ENCODE measurements around the gene BAIAP3. TPM values are rescaled to one million over a fixed set of nuclear protein-coding genes. Genes with fewer than 3 reads are reported as not detected.
A peak's percentile ranks its signal among the peaks of the same experiment; 100 is the strongest.

Gene BAIAP3
- total and polyA plus RNA-seq, 2 of the 8 experiments (the other 6 are each of a cell fraction or from before 2014, with no cell fraction given), result 2.9 to 6.8 TPM

DNA sequence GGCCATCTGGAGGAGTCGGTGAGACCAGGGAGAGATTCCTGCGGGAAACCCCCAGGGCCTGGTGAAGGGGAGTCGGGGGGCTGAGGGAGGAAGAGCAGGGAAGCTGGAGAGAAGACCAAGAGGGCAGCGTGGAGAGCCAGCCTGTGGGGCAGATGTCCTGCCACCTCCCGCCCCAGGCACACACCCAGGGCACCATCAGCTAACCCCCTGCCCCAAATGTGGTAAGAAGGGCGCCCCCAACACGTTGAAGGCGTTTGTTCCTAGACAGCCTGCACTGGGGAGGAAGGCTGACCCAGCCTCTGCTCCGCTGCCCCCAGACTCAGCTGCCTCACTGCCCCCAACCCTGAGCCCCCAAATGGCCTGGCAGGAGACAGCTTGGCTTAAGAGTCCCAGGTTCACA is 1.3 kb downstream of the BAIAP3 start:
- Histone ChIP-seq H3K9ac (replicated peaks in 1 of 4; ENCODE audit: extremely low read depth in 1 of 4, low read depth in 3 of 4, low read length in 3 of 4) (no peak overlapping the region), H4K5ac (ENCODE audit: insufficient read length, low read depth, low read length) (no peak overlapping the region), H3K14ac (ENCODE audit: insufficient read length) (no peak overlapping the region), H3K27me3 (replicated peaks in 1 of 4; ENCODE audit: control insufficient read depth in 3 of 4, extremely low read depth in 1 of 4, insufficient read depth in 3 of 4, low read length in 3 of 4) (peaks cover 19 to 53% (median 40%) of the 10 kb centered on the region in 4 experiments), H2BK20ac (ENCODE audit: low read length) (no peak overlapping the region), H2AK5ac (ENCODE audit: low read depth, low read length) (no peak overlapping the region), H3K36me3 (ENCODE audit: control insufficient read depth in 2 of 4, insufficient read depth in 4 of 4, low read length in 3 of 4) (no peaks in the 10 kb centered on the region), H4K20me1 (replicated peaks in 1 of 2; ENCODE audit: control insufficient read depth in 1 of 2, insufficient read depth in 2 of 2, low read length in 2 of 2) (peaks cover 7 to 18% of the 10 kb centered on the region in 2 experiments), H3K18ac (ENCODE audit: extremely low read depth, low read length) (no peak overlapping the region), H3K4ac (replicated peaks; ENCODE audit: insufficient read length, low read depth, low read length) (no peak overlapping the region), H3K4me1 (replicated peaks in 1 of 4; ENCODE audit: control insufficient read depth in 3 of 4, insufficient read depth in 4 of 4, low read length in 3 of 4) (peaks cover 0 to 15% (median 13%) of the 10 kb centered on the region in 4 experiments; a peak in 4 of 7 replicates), H3K4me3 (ENCODE audit: extremely low read depth in 1 of 4, insufficient read depth in 2 of 4, low read depth in 3 of 4, low read length in 4 of 4) (peak overlapping the region in 2 of 4 experiments; percentile 19 to 58; a peak in 4 of 8 replicates), H2BK5ac (ENCODE audit: low read depth, low read length) (no peak overlapping the region), H3K23me2 (ENCODE audit: low read depth, low read length) (peaks cover 13% of the 10 kb centered on the region; the same call in 1 of the 2 replicates), H3K79me2 (ENCODE audit: control insufficient read depth in 1 of 2, insufficient read depth in 2 of 2, low read length in 2 of 2) (no peaks in the 10 kb centered on the region), H4K91ac (replicated peaks; ENCODE audit: insufficient read length, low read length) (no peak overlapping the region), H2BK12ac (ENCODE audit: low read depth, low read length) (no peak overlapping the region), H3K4me2 (ENCODE audit: insufficient read depth in 1 of 2, low read depth in 2 of 2, low read length in 2 of 2) (peak overlapping the region; percentile 72 to 87), H3K23ac (ENCODE audit: insufficient read length) (no peak overlapping the region), H2AFZ (ENCODE audit: low read length) (no peak overlapping the region), H2BK15ac (ENCODE audit: low read length) (no peak overlapping the region; the same call in 1 of the 2 replicates), H2BK120ac (replicated peaks; ENCODE audit: low read depth, low read length) (no peak overlapping the region), H3K79me1 (ENCODE audit: low read depth, low read length) (no peaks in the 10 kb centered on the region), H3K9me3 (ENCODE audit: insufficient read depth in 2 of 2, low read depth in 1 of 2, low read length in 1 of 2) (peaks cover 5 to 8% of the 10 kb centered on the region in 2 experiments; a peak in 2 of 4 replicates), H3K27ac (ENCODE audit: low read depth, low read length) (no peak overlapping the region), H4K8ac (ENCODE audit: extremely low read depth, insufficient read depth, low read length) (no peak overlapping the region), H3K56ac (replicated peaks; ENCODE audit: insufficient read length, low read depth, low read length) (no peak overlapping the region)
- ChIA-PET POLR2A (ENCODE audit: partially characterized antibody) (interaction anchor here (0.6 to 2.6 kb wide), 7 partner anchors 8 to 48 kb away, joined by 3 to 13 read pairs (median 4); partner anchors contain the start of gene UBE2I), CTCF (ENCODE audit: partially characterized antibody) (interaction anchor here (0.6 to 5.2 kb wide), 7 partner anchors 11 to 259 kb away, joined by 3 to 43 read pairs (median 3); no protein-coding TSS in a partner anchor)
- DNase-seq (ENCODE audit: low read depth in 1 of 2, low spot score in 2 of 2) (no peak), FAIRE-seq (no peak)
- TF ChIP-seq POU5F1 (IDR thresholded peaks at IDR 0.05; ENCODE audit: low read depth, low read length) (no peak), EGR1 (IDR thresholded peaks at IDR 0.05; ENCODE audit: borderline replicate concordance, low read depth, low read length) (no peak), GABPA (IDR thresholded peaks at IDR 0.05; ENCODE audit: borderline replicate concordance, insufficient read depth, low read length) (no peak), SUZ12 (IDR thresholded peaks at IDR 0.05; ENCODE audit: low read length) (peak; percentile 23; the same call in 1 of the 2 replicates), EP300 (IDR thresholded peaks at IDR 0.05; ENCODE audit: borderline replicate concordance in 1 of 2, low read depth in 2 of 2, low read length in 2 of 2) (no peak)
- TF ChIP-seq, protein P1, sequence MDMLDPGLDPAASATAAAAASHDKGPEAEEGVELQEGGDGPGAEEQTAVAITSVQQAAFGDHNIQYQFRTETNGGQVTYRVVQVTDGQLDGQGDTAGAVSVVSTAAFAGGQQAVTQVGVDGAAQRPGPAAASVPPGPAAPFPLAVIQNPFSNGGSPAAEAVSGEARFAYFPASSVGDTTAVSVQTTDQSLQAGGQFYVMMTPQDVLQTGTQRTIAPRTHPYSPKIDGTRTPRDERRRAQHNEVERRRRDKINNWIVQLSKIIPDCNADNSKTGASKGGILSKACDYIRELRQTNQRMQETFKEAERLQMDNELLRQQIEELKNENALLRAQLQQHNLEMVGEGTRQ (IDR thresholded peaks at IDR 0.05; ENCODE audit: low read length), result no peak
- TF ChIP-seq, protein P2, sequence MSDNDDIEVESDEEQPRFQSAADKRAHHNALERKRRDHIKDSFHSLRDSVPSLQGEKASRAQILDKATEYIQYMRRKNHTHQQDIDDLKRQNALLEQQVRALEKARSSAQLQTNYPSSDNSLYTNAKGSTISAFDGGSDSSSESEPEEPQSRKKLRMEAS (IDR thresholded peaks at IDR 0.05), result no peak
- 40% methylated on average over 5 of the region's 9 CpGs; no CpG with 5 or more reads in 1 of the 2 experiments for WGBS, 2 experiments (ENCODE audit: extremely low coverage in 1 of 2, insufficient coverage in 1 of 2, insufficient read length in 1 of 2, insufficient replicate concordance in 2 of 2, low coverage in 1 of 2, low lambda C conversion rate in 2 of 2, missing lambda C conversion rate in 1 of 2)
